HCEC 1CT (cell line): Measurements from ENCODE around the gene TMEM54.
"Not testable (repeated sequence)": the region's sequence is repeated elsewhere in the genome, so short reads cannot be mapped to it uniquely, and the experiment has no call there.

ENCODE experiments used
- DNase-seq: peaks from one replicate; pipeline ENCODE4 v3.0.0-alpha.2; 2017

The TMEM54 gene

DNA sequence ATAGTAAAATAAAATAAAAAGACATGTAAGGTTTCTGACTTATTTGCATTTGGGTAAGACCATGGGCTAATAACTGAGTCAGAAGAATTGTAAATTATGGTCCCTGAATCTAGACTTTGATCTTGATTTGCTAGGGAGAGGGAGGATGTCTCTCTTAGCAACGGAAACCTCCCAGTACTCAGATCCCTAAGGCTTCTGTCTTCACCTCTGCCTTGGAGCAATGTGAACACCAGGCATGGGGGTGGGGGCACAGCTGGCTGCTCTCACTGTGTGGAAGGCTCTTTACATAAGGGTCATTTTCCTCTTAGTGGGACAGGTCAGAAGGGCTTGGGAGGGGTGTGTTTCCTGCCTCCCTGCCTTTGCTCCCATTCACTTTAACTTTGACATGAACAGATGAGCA is 17.0 kb upstream of the TMEM54 start:
- no peak for DNase-seq

- DNase-seq = no peak
Measured at GRCh38 chr1:32917521-32917920, 16.3 kb upstream of the TMEM54 start.

DNA sequence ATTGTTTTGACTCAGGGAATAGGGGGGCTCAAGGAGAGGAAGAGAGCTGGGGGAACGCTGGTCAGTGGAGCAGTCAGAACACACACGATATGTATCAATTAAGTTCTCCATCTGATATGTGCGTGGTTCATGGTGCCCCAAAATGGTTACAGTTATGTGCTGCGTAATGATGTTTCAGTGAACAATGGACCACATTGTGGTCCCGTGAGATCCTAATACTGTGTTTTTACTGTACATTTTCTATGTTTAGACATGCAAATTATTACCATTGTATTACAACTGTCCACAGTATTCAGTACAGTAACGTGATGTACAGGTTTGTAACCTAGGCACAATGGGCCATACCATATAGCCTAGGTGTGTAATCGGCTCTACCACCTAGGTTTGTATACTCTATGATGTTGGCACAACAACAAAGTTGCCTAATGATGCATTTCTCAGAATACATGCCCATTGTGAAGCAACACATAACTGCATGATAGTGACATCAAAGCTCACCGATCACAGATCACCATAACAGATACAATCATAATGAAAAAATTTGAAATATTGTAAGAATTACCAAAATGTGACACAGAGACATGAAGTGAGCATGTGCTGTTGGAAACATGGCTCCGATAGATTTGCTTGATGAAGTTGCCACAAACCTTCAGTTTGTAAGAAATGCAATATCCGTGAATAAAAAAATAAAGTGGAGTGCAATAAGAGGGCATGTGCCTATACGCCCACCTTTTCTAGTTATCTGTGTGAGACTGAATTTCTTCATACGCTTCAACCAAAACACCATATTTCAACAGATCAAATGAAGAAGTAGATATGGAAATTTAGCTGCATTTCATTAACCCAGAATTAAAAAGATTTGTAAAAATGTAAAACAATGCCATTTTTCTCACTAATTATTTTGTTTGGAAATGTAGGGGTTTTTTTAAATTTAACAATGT is 14.8 kb upstream of the TMEM54 start:
- DNase-seq = no peak

DNA sequence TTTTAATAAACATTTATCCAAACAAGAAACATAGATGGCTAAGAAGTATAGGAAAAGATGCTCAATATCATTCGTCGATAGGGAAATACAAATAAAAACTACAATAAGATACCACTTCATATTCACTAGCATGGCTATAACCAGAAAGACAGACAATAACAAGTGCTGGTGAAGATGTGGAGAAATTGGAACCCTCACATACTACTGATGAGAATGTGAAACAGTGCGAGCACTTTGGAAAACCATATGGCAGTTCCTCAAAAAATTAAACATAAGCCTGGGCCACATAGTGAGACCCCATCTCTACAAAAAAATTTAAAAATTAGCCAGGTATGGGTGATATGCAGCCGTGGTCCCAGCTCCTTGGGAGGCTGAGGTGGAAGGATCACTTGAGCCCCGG is 9.1 kb upstream of the TMEM54 start:
- DNase-seq = no peak

DNA sequence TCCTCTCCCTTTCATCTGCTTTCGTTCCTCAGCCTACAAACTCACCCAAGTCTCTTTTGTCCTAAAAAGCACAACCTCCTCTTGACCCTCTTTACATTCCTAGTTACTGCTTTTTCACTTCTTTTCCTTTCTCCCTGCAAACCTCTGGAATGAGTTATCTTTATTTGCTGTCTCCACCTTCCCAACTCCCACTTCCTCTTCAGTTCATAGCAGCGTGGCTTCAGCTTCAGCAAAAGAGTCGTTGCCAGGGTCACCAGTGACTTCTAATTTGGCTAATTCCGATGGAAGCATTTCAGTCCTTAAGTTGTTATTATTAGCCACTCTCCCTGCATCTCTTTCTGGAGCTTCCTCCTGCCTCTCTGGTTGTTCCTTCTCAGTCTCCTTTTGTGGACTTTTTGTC is 6.2 kb upstream of the TMEM54 start:
- no peak for DNase-seq

- no peak for DNase-seq
Measured at GRCh38 chr1:32906654-32907053, 5.5 kb upstream of the TMEM54 start.

DNA sequence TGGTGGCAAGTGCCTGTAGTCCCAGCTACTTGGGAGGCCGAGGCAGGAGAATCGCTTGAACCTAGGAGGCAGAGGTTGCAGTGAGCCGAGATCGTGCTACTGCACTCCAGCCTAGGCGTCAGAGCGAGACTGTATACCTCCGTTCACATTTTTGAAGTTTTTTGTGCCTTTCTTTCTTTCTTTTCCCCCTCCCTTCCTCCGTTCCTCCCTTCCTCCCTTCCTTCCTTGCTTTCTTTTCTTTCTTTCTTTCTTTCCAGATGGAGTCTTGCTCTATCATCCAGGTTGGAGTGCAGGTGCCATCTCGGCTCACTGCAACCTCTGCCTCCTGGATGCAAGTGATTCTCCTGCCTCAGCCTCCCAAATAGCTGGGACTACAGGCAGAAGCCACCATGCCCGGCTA is 4.4 kb upstream of the TMEM54 start:
- not testable (repeated sequence) for DNase-seq

DNA sequence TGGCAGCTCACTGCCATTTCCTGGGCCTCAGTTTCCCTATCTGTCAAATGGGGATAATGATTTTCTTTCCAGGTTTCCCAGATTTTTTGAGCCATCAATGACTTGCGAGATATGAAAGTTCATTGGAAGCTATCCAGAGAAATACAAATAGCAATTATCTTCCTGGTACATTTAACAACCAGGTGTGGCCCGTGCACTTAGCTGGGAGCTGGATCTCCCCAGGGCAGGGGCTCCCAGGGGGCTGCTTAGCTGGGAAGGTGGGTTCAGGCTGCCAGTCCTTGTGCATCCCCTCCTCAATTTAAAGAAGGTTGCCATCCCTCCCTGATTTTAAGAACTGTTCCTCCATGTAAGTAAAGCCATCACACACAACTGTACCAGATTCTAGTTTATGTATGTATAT is 3.6 kb upstream of the TMEM54 start:
- no peak for DNase-seq

- no peak for DNase-seq
Measured at GRCh38 chr1:32903991-32904785, 3.0 kb upstream of the TMEM54 start.

GRCh38 chr1:32902535-32902920 is 1.3 kb upstream of the TMEM54 start:
- no peak for DNase-seq

DNA sequence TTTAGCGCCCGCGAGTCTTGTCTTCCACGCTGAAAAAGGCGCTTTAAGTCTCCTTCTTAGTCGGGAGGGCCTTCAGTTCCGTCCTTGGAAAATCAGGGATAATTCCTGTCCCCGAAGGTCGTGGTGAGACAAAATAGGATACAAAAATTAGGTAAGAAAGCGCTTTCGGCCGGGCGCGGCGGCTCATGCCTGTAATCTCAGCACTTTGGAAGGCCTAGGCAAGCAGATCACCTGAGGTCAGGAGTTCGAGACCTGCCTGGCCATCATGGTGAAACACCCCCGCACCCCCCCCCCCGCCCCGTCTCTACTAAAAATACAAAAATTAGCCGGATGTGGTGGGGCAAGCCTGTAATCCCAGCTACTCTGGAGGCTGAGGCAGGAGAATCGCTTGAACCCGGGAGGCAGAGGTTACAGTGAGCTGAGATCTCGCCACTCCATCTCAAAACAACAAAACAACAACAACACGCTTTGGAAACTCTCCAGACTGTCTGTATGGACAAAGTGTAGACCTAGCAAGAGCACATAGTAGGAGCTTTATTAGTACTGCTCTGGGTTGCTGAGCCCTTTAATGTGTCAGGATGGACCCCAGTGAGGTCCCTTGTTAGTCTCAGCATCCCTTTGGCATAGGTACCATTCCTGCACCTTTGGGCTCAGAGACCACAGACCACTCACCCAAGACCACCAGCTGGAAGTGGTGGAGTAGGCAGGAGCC is 790 bp upstream of the TMEM54 start:
- DNase-seq = no peak

GRCh38 chr1:32900371-32900955 is 726 bp downstream of the TMEM54 start:
- no peak for DNase-seq

DNA sequence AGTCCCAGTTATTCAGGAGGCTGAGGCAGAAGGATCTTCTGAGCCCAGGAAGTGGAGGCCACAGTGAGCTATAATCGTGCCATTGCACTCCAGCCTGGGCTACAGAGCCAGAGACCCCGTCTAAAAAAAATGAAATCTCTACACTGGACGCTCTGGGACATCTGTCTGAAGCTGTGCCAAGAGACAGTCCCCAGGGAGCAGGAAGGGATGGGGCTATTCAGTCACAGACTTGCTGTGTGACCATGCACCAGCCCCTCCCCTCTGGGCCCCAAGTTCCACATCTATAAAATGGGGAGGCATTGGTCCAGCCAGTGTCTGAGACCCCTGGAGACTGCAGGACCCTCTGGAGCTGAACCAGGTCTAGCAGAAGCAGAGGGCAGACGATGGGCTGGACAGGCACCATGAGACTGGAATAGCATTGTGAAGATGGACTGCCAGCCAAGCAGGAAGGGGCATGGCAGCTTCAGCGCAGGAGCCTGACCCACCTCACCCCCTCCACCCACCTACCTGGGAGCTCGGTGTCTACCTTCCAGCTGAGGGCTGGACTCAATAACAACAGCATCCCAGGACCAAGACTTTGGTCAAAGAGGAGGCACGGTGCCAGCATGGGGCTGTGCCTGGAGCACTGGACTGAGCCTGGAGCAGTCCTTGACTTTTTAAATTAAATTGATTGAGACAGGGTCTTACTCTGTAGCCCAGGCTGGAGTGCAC is 1.4 kb downstream of the TMEM54 start:
- no peak for DNase-seq

DNA sequence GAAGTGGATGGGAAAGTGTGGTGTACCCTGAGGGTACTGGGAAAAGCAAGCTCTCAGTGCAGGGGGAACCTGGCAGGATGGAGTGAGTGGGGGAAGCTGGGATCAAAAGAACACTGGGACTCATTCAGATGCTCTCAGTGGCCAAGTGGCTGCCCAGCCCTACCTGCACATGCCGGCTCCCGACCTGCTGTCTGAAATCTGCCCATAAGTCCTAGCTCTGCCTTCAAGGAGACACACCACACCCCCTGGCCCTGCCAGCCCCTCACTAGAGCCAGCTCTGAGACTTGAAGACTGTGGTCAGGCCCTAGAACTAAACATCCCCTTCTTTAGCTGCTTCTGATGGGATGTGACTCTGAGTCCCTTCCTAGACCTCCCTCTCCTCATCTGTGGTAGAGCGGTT is 2.2 kb downstream of the TMEM54 start:
- no peak for DNase-seq

DNA sequence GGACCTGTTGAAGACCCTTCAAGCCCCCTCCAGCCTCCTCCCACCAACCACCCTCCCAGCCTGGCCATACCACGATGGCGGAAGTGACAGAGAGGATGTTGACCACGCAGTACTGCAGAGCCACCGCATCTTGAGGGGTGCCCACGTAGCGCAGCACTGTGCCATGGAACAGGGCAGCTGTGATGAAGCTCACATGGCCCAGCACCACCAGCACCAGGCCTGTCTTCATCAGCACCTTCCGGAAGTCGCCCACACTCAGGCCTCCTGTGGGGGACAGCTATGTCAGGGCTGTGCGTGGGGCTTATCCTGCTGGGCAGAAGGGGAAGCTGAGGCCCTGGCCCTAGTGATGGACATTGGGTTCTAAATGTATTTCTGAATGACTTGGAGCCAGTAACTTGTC is 3.1 kb downstream of the TMEM54 start:
- no peak for DNase-seq

DNA sequence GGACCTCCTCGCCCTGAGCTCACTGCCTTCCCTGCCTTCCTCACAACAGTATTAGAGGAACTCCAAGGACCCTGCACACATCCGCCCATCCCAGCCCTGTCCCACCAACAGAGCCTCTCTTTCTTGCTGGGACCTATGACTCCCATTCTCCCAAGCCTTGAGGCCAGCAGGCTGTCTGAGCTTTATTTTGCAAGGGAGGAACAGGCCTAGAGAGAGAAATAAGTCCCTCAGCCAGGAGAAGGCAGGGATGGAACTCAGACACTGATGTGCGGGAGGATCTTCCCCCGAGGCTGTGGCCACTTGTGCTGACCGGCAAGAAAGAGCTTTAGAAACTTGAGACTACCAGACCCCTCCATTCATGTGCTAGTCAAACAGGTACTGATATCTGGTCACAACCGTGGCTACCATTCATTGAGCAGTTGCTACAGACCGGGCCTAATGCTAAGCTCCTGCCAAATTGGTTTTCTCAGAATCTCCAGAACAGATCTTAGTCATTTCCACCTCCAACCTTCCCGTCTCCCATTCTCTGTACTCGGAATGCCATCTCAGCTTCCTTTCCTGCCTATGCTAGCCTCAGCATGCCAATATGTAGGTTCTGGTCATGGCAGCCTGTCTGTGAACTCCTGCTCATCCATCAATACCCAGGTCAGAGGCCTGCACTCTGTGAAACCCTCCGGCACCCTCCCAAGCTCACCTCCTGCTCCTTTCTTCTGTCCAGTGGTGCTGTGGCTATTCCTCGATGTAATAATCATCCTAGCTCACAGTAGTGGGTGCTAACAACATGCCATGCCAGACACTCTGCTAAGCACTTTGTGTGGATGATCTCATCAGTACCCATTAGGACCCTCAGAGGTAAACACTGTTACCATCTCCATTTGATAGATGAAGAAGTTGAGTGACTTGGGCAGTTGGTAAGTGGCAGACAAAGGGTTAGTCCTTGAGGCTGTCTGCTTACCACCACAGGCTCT is 3.8 kb downstream of the TMEM54 start:
- no peak for DNase-seq

DNA sequence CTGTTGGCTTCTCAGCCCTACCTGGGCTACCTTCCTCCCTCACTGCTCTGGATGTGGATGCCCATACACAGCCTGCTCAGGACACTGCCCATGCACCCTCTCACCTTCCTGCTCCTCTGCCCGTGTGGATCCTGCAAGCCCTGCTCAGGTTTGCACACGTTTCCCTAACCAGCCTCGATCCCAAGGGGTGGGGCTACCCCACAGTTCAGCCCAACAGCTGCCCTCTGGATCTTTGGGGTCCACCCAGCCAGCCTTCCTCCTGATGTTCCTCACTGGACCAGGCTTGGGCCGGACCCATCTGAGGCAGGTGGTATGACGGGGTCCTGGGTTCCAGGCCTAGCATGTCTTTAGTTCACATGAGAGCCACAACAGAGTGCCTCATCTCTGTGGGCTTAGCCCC is 4.7 kb downstream of the TMEM54 start:
- no peak for DNase-seq

DNA sequence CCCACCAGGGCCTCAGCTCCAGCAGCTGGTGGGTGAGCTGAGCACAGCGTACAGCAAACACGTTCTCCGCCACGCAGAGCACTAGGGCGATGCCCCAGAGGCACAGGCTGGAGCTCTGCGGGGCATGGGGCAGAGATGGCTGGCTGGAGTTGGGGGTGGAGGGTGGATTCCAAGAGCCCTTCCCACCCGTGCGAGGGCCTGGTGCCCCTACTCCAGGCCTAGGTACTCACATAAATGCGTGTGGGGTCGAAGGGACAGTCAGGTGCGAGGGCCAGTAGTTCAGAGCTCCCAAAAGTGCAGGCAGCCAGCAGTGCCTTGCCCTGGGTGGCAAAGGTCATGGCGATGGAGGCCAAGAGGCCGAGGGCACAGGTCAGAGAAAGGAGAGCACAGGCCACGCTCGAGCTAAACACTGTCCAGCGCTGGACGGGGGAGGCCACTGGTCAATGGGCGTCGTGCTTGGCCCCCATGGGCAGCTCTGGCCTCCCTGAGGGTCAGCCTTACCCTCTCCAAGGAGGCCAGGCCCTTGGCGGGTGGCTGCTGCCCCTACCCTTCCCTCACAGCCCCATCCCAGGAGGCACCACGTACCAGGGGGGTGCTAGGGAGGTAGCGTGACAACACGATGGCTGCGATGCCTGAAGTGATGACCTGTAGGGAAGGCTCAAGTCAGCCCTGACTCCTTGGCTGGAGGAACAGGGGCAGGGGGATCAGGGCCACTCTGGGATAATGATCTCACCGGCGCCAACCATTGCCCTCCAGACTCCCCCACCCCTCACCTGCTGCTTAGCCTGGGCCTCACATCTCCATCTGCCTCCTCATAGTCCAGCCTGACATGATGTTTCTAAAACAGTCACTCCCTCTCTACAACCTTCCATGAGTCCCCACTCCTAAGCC is 5.6 kb downstream of the TMEM54 start:
- DNase-seq = no peak

- no peak for DNase-seq
Measured at GRCh38 chr1:32894681-32895080, 6.5 kb downstream of the TMEM54 start.

DNA sequence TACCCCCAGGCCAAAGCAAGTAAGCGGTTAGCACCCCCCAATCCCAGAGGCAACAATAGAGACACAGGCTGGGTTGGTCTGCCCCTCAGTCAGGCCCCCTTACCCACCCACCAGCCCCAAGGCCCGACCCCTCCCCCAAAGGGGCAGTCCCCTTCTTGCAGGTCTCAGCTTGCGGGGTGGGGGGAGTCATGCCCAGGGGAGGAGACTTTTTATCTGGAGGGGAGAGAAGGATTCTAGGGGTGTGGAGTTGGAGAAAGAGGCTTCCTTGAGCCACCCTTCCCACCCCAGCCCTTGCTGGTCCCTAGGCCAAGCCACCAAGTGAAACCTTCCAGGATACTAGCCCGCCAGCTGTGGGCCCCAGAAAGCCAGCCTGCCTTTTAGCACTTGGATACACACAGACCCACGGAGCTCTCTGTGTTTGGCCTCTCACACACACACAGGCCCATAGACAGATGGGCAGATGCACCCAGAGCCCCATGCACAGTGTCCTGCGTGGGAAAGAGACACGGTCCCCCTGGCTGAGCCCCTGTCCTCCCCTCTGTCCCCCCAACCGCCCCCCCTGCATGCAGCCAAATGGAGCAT is 7.1 kb downstream of the TMEM54 start:
- DNase-seq = no peak
